NCI-H2171 (cell line): ENCODE measurements around the gene RASGEF1B.

Experiments
- DNase-seq: peaks from one replicate; lab custom pipeline; 2025; lab: John Stamatoyannopoulos, UW

RASGEF1B gene

DNA sequence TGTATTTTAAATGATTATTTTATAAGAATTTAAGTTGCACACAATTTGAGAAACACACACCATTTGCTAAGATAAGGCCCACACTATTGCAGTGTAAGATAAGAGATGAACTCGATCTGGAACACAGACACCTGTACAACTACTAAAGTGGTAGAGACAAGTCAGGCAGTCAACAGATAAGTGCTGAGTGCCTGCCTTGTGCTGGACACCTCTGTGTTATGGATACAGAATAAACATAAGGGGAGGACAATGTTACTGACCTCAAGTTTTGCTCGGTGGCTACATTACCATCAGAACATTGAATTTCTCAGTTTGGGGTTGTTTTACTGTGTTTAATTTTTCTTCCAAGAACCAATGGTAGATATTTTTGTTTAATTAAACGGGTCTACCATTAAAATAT is 74.1 kb downstream of the RASGEF1B start:
- no peak for DNase-seq

DNA sequence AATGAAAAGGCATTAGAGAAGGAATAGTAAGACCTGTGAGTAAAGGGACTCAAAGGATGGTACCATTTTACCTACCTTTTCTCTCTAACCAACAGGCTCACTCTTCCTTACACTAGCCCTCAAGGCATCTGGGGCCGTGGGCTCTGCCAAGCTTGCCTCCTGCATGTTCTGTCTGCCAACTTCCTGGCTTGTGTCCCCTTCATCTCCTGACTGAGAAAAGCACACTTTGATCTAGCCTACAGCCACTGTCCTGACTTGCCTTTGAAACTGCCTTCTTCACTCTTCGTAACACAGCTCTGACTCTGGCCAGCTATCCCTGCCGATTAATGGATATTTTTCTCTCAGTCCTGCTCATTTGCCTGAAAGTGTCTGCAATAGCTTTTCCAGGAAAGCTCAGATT is 76.5 kb downstream of the RASGEF1B start:
- DNase-seq: no peak

DNA sequence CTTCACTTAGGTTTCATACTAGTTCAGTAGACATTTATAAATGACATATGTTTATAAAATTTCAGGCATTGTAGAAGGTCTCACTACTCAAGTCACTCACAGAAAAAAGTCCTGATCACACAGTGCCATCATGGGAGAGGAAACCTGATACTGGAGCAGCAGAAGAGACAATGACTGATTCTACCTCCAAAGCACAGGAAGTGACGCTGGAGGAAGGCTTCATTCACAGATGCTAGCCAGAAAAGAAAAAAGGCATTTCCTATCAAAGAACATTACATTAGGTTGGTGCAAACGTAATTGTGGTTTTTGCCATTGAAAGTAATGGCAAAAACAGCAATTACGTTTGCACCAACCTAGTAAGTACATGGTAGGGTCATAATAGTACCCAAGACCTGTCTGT is 79.5 kb downstream of the RASGEF1B start:
- no peak for DNase-seq

DNA sequence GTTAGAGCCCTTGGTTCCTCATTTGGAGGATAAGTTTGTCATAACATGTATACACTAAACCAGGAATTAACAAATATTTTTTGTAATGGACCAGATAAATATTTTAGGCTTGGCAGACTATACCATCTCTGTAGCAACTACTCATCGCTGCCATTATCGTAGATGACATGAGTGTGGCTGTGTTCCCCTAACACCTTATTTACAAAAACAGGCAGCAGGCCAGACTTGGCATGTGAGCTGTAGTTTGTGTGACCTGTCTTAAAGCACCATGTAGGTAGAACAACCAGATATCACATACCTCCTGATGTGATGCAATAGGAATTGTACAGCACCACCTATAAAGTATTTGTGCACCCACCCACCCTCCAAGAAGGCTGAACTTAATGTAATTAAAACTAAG is 82.0 kb downstream of the RASGEF1B start:
- DNase-seq: no peak

DNA sequence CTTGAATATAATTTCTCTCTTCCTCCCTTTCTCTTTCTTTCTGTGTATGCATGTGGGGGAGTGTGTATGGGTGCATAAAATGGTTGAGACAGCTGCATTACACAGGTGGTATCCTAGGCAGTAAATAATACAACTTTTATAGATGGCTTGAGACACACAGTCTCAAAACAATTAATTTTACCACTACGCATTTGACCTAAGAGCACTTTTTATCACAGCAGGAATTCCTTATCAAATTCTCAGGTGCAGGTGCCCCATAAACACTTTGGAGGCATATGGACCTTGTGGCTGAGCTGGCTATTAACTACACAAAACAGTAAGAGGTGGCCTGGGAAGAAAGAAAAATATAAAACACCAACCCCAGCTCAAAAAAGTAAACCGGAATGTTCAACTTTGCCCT is 91.3 kb downstream of the RASGEF1B start:
- no peak for DNase-seq

DNA sequence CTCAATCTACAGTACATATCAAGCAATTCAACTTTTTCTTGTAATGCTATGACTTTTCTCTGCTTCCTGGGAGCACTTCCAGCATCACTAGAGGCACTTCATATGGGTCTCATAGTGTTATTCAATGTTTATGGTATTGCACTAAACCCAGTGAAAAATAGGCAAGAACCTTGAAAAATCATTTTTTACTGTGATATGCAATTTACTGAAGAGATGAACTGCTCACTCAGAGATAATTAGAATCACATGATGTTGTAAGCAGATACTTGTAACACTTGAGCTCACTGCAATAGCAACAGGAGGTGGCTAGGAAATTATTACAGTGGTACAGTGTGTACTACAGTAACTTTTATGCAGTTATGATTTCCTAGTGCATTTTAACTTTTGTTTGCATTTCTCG is 93.3 kb downstream of the RASGEF1B start:
- DNase-seq: no peak

DNA sequence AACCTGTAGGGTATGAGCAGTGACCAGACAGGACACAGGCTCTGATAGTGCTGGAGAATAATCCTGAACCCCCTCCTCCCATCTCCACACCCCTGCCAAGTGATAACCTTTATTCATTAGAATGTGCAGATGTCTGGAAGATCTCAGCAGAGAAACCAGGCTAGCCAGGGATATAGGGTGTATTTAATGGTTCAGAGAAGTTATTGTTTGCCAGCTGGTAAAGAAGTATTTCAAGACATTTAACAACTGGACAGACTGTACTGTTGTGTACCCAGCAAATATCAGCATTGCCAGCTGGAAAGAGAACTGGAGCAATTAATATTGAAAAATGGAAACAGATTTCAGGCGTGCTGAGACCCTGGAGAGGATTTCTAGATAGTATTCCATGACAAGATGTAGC is 94.5 kb downstream of the RASGEF1B start:
- no peak for DNase-seq

DNA sequence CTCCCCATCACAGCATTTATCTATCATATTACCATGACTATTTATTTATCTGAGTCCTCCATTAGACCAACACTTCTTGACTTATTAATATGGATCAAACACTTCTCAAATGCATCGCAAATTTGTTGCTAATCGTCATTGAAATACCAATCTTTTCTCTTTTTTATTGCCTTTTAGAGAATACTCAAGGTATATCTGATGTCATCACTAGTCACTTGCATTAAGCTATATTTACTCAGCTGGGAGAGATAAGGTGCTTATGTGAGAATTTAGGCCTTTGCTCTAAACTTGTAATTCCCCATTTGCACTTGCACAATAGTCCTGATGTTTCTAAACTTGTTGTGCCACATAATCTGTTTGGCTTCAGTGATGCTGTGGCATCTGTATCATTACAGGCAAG is 95.0 kb downstream of the RASGEF1B start:
- DNase-seq: no peak
